PC-9 (cell line): ENCODE results near the gene RANBP10.

Experiments used
- CTCF ChIP-seq: fragments of 200-600 bp; sonication (generic); conservative IDR thresholded peaks from 2 replicates; pipeline ENCODE4 v1.6.1; 2017; ENCODE audit warnings: mixed run types, antibody characterized with exemption, mild to moderate bottlenecking, moderate library complexity
- EZH2 ChIP-seq: fragments of 200-600 bp; sonication (generic); IDR thresholded peaks from 2 replicates; pipeline ENCODE4 v1.8.0; 2017; ENCODE audit warnings: antibody characterized with exemption, low read depth

- no peak for TF ChIP-seq EZH2
- no peak for TF ChIP-seq CTCF
Observed at GRCh38 chr16:67714522-67714921, 91.8 kb downstream of the RANBP10 start.
